Spleen (tissue), 11 donors: ENCODE results near the gene ANO1. TPM values are rescaled to one million over a fixed set of nuclear protein-coding genes. Genes with fewer than 3 reads are reported as not detected.

Source experiments
- DNase-seq: peaks from one replicate; pipeline ENCODE4 v3.0.0-alpha.2; 2020
- H3K27ac ChIP-seq, 8 donors: fragments of 200-600 bp; sonication (generic) in 7 of 8; 1 replicate in 4 of 8; 2 replicates in 4 of 8; pipeline versions ENCODE4 v1.5.0 to v1.8.0; 2016 to 2021; ENCODE audit warnings: inconsistent platforms in 4 of 8, mild to moderate bottlenecking in 4 of 8, moderate library complexity in 1 of 8
- H3K27me3 ChIP-seq, 7 donors: fragments of 200-600 bp; sonication (generic) in 6 of 7; replicated peaks in 1 of 7; 1 replicate in 4 of 7; 2 replicates in 3 of 7; pipeline versions ENCODE4 v1.5.0 to v1.8.0; 2016 to 2021; ENCODE audit warnings: inconsistent platforms in 3 of 7, mild to moderate bottlenecking in 1 of 7
- H3K36me3 ChIP-seq, 6 donors: fragments of 200-600 bp; sonication (generic) in 5 of 6; 1 replicate in 4 of 6; 2 replicates in 2 of 6; pipeline versions ENCODE4 v1.5.0 to v1.8.0; 2016 to 2021; ENCODE audit warnings: inconsistent platforms in 2 of 6
- H3K4me1 ChIP-seq, 6 donors: fragments of 200-600 bp; sonication (generic) in 5 of 6; 1 replicate in 3 of 6; 2 replicates in 3 of 6; pipeline versions ENCODE4 v1.5.0 to v1.8.0; 2016 to 2021; ENCODE audit warnings: inconsistent platforms in 3 of 6
- H3K4me3 ChIP-seq, 8 donors: fragments of 200-600 bp; sonication (generic) in 7 of 8; 1 replicate in 4 of 8; 2 replicates in 4 of 8; pipeline versions ENCODE4 v1.5.0 to v1.8.0; 2016 to 2021; ENCODE audit warnings: inconsistent platforms in 4 of 8, mild to moderate bottlenecking in 4 of 8, moderate library complexity in 2 of 8
- H3K9me3 ChIP-seq, 8 donors: fragments of 200-600 bp; sonication (generic) in 7 of 8; 1 replicate in 4 of 8; 2 replicates in 4 of 8; pipeline versions ENCODE4 v1.5.0 to v1.8.0; 2016 to 2021; ENCODE audit warnings: inconsistent platforms in 4 of 8
- CTCF ChIP-seq, 11 experiments: fragments of 200-600 bp in 7 of 11; fragments of 450-650 bp in 4 of 11; sonication (generic) in 4 of 11; IDR thresholded peaks in 8 of 11; conservative IDR thresholded peaks in 3 of 11; 1 replicate in 7 of 11; 2 replicates in 4 of 11; pipeline versions ENCODE4 v1.4.0 to v1.8.0; 2016 to 2021; ENCODE audit warnings: antibody characterized with exemption in 11 of 11, inconsistent platforms in 4 of 11, mild to moderate bottlenecking in 1 of 11
- POLR2A ChIP-seq, 3 donors: fragments of 450-650 bp; IDR thresholded peaks; one replicate each; pipeline ENCODE4 v1.5.1; 2017; ENCODE audit warnings: antibody characterized with exemption in 3 of 3, mild to moderate bottlenecking in 1 of 3
- POLR2AphosphoS5 ChIP-seq, 3 donors: sonication (generic); formaldehyde crosslinking; IDR thresholded peaks; one replicate each; pipeline ENCODE4 v1.5.1; 2017; ENCODE audit warnings: antibody characterized with exemption in 3 of 3
- WGBS, 5 donors: extraction: QIAGEN DNeasy Blood & Tissue Kit in 3 of 5; methylation state at CpG; one replicate each; pipeline versions ENCODE4 v1.1.5 to v1.1.7; 2013 to 2018; 5-methylcytosine and 5-hydroxymethylcytosine counted together
- intact Hi-C: fragments of 100-400 bp; cut with DNase I; formaldehyde crosslinking; loops from one replicate; pipeline ENCODE4 v1.15.0; 2023; ENCODE audit warnings: low total_unique reads
- polyA plus RNA-seq, 3 donors: library from polyadenylated mRNA; stranded (reverse); fragments of 200-250 nt; gene quantifications; one replicate each; pipeline ENCODE4 v1.2.1, GENCODE V29; 2013
- total RNA-seq, 7 donors: library from RNA; depleted of rRNA in 3 of 7; stranded (reverse); fragments of >200 nt in 3 of 7; fragmentation: NEBNext Ultra II Directional in 4 of 7; extraction: Animal tissue kit (Norgen Biotek cat#: 25700) in 4 of 7; gene quantifications; one replicate each; pipeline versions ENCODE4 v1.1.0 to v1.2.1, GENCODE V29; 2016 to 2021
- donor health status: healthy with polysubstance abuse.
- donor health status: DM: no; HTN: no; CAD: no; lungs with moderate emphysema.
- donor health status: DM: no; HTN: no; CAD: no.
- donor health status: Bipolar disorder and iron deficiency.
- donor health status: healthy.
- donor health status: DM: no; HTN: no; CAD: no.
- donor health status: DM: yes; HTN: yes; CAD: no.

Gene ANO1
- total and polyA plus RNA-seq, 10 donors = 0.22 to 1.2 (median 0.62) TPM

- Histone ChIP-seq H3K4me1 (peaks cover 0 to 6% (median 0%) of the 10 kb centered on the region in 6 donors), H3K27ac (peak overlapping the region in 5 of 8 donors; percentile 62 to 79 (median 65)), H3K27me3 (peaks cover 0 to 4% (median 0%) of the 10 kb centered on the region in 7 donors), H3K9me3 (no peaks in the 10 kb centered on the region), H3K36me3 (no peaks in the 10 kb centered on the region), H3K4me3 (no peak overlapping the region)
- DNase-seq = no peak
- WGBS, 5 donors = 86 to 100% (median 95%) methylated on average over 1 of the region's 1 CpG
- intact Hi-C loops = no loop called here
- TF ChIP-seq POLR2AphosphoS5 (IDR thresholded peaks at IDR 0.05) (no peak), POLR2A (IDR thresholded peaks at IDR 0.05) (no peak), CTCF (IDR thresholded peaks at IDR 0.05 in 8 of 11, conservative IDR thresholded peaks at IDR 0.05 in 3 of 11) (no peak)
Measured at GRCh38 chr11:70220920-70221319, 142.8 kb downstream of the ANO1 start.

DNA sequence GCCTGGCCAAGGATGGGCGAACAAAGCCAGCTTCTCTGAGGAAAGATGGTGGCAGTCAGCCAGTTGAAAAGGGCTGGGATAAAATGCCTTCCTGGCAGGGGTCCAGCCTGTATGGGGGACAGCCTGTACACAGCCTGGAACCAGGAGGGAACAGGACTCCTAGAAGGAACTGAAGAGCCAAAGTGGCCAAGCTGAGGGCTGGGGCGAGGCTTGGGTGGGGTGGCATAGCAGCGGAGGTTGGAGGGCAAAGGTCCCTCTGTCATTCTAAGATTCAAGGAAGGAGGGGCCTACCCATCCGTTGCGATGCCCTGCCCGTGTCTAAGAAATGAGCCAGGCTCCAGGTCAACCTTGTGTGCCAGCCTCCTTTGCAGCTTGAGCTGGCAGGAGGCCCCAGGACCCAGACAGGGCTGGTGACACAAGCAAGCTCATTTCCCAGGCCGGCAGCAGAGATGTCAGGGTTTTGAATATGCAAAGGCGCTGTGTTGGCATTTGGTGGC, 147.6 kb downstream of the ANO1 start:
- Histone ChIP-seq H3K4me3 (no peak overlapping the region), H3K36me3 (no peaks in the 10 kb centered on the region), H3K27me3 (no peaks in the 10 kb centered on the region), H3K4me1 (peaks cover 0 to 5% (median 0%) of the 10 kb centered on the region in 6 donors), H3K27ac (no peak overlapping the region), H3K9me3 (no peaks in the 10 kb centered on the region)
- TF ChIP-seq CTCF (IDR thresholded peaks at IDR 0.05 in 8 of 11, conservative IDR thresholded peaks at IDR 0.05 in 3 of 11) (no peak), POLR2AphosphoS5 (IDR thresholded peaks at IDR 0.05) (no peak), POLR2A (IDR thresholded peaks at IDR 0.05) (no peak)
- 63 to 85% (median 75%) methylated on average over 7 to 8 of the region's 8 CpGs for WGBS, 5 donors
- no peak for DNase-seq
- intact Hi-C loops = no loop called here

DNA sequence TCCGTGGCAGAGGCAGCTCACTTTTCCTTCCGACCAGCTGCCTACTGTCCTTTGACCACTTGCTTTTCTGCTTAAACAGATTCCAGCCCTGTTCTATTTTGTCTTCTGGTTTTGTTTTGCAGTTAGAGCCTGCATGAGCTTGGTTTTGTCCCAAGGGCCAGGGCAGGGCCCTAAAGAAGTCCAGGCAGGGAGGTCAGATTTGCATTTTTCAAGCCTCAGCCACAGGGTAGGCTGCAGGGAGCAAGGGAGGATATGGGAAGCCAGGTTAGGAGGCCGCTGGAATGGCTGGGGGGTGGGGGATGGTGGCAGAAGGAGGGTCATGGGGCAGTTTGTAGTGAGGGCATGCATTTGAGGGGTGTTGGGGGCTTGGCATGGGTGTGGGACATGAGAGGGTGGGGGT, 148.1 kb downstream of the ANO1 start:
- Histone ChIP-seq H3K9me3 (no peaks in the 10 kb centered on the region), H3K27me3 (no peaks in the 10 kb centered on the region), H3K27ac (no peak overlapping the region), H3K4me1 (peaks cover 0 to under 1% (median 0%) of the 10 kb centered on the region in 6 donors), H3K4me3 (no peak overlapping the region), H3K36me3 (no peaks in the 10 kb centered on the region)
- 75 to 92% (median 79%) methylated on average over 3 of the region's 3 CpGs for WGBS, 5 donors
- TF ChIP-seq POLR2A (IDR thresholded peaks at IDR 0.05) (no peak), POLR2AphosphoS5 (IDR thresholded peaks at IDR 0.05) (no peak), CTCF (IDR thresholded peaks at IDR 0.05 in 8 of 11, conservative IDR thresholded peaks at IDR 0.05 in 3 of 11) (no peak)
- no peak for DNase-seq
- intact Hi-C loops = no loop called here

DNA sequence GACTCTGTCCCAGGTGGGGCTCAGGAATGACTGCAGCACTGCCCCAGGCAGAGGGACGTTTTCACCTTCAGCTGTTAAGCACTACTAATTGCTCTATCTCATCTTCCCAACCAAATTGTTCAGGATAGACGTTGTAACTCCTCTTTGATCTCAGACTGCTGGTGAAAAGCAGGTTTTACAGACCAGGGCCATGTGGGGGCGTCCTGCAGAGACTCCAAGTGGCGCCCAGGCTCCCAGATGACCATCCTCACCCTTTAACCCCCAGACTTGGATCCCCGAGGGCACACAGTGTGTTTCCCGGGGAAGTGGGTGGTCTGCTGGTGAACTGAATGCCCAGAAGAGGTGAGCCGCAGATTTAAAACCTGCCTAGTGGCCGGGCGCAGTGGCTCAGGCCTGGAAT, 148.8 kb downstream of the ANO1 start:
- intact Hi-C loops = no loop called here
- Histone ChIP-seq H3K27me3 (no peaks in the 10 kb centered on the region), H3K9me3 (no peaks in the 10 kb centered on the region), H3K4me3 (no peak overlapping the region), H3K27ac (no peak overlapping the region), H3K36me3 (no peaks in the 10 kb centered on the region), H3K4me1 (no peaks in the 10 kb centered on the region)
- DNase-seq = no peak
- WGBS, 5 donors = 21 to 59% (median 53%) methylated on average over 4 to 9 of the region's 9 CpGs
- TF ChIP-seq POLR2A (IDR thresholded peaks at IDR 0.05) = no peak
- TF ChIP-seq POLR2AphosphoS5 (IDR thresholded peaks at IDR 0.05) = no peak
- TF ChIP-seq CTCF (IDR thresholded peaks at IDR 0.05 in 8 of 11, conservative IDR thresholded peaks at IDR 0.05 in 3 of 11) = no peak
